ENCODE data around the gene FHOD3.

DNA sequence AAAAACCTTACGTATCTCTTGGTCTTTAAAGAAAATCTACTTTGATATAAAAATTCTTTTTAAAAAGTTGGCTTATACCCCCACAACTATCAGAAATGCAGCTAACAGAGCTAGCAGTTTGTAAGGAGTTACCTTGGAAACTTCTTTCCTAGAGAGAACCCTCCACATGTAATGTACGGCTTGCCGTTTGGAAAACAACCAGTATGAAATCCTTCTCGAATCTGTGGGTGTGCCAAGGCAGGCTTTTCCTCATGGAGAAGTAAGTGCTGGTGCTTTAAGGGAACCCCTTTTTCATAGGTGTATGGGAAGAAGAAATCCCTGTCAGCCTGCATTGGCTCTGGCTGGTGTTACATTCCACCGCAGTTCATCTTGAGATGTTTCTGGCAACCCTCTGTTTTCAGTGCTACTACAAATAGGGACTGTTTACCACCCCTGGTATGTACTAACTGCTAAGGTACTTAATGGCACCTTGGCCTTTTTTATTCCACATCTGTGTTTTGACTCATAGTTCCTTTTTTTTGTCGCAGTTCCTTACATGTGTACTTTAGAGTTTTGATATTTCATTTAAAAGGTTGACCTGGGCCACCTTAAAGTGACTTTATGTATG lies 248.4 kb downstream of the FHOD3 start:
- TF ChIP-seq, protein P1, sequence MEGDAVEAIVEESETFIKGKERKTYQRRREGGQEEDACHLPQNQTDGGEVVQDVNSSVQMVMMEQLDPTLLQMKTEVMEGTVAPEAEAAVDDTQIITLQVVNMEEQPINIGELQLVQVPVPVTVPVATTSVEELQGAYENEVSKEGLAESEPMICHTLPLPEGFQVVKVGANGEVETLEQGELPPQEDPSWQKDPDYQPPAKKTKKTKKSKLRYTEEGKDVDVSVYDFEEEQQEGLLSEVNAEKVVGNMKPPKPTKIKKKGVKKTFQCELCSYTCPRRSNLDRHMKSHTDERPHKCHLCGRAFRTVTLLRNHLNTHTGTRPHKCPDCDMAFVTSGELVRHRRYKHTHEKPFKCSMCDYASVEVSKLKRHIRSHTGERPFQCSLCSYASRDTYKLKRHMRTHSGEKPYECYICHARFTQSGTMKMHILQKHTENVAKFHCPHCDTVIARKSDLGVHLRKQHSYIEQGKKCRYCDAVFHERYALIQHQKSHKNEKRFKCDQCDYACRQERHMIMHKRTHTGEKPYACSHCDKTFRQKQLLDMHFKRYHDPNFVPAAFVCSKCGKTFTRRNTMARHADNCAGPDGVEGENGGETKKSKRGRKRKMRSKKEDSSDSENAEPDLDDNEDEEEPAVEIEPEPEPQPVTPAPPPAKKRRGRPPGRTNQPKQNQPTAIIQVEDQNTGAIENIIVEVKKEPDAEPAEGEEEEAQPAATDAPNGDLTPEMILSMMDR (IDR thresholded peaks at IDR 0.05; ENCODE audit: low read length) = no peak
- no peak for TF ChIP-seq EZH2 (optimal IDR thresholded peaks at IDR 0.05; ENCODE audit: low read depth, low read length)

All from MM.1S (cell line).